Stimulated activated CD4-positive, alpha-beta T cell treated with anti-CD3 and anti-CD28 coated beads, Interleukin-4, amount 100 ng/mL, for 24 hours (primary cell): Measurements from ENCODE around the gene DNAH10.

Experiments
- DNase-seq: peaks from one replicate; pipeline ENCODE4 v3.0.0-alpha.2; 2020

The DNAH10 gene

GRCh38 chr12:123952037-123952436 lies 189.9 kb downstream of the DNAH10 start:
- no peak for DNase-seq

GRCh38 chr12:123954647-123955350 lies 192.7 kb downstream of the DNAH10 start:
- DNase-seq = no peak

- no peak for DNase-seq
Measured at GRCh38 chr12:123956249-123956648, 194.1 kb downstream of the DNAH10 start.

GRCh38 chr12:123957196-123957595 lies 195.1 kb downstream of the DNAH10 start:
- DNase-seq = no peak

- DNase-seq = no peak
Measured at GRCh38 chr12:123958462-123958861, 196.4 kb downstream of the DNAH10 start.

GRCh38 chr12:123958876-123959275 lies 196.8 kb downstream of the DNAH10 start:
- DNase-seq = no peak

- DNase-seq = no peak
Measured at GRCh38 chr12:123960029-123960735, 198.1 kb downstream of the DNAH10 start.

GRCh38 chr12:123960856-123961255 lies 198.8 kb downstream of the DNAH10 start:
- DNase-seq = no peak

GRCh38 chr12:123961585-123962345 lies 199.7 kb downstream of the DNAH10 start:
- DNase-seq = no peak

- no peak for DNase-seq
Measured at GRCh38 chr12:123962513-123962912, 200.4 kb downstream of the DNAH10 start.

GRCh38 chr12:123963821-123964220 lies 201.7 kb downstream of the DNAH10 start:
- DNase-seq = no peak

- DNase-seq = no peak
Measured at GRCh38 chr12:123965382-123965781, 203.3 kb downstream of the DNAH10 start.

GRCh38 chr12:123966596-123966995 lies 204.5 kb downstream of the DNAH10 start:
- DNase-seq = no peak

- no peak for DNase-seq
Measured at GRCh38 chr12:123967121-123967586, 205.1 kb downstream of the DNAH10 start.

GRCh38 chr12:123971449-123971769 lies 209.3 kb downstream of the DNAH10 start:
- DNase-seq = no peak

- DNase-seq = peak; percentile 42
Measured at GRCh38 chr12:123971770-123972456, 209.8 kb downstream of the DNAH10 start.

- peak; percentile 94 for DNase-seq
Measured at GRCh38 chr12:123972457-123973401, 210.6 kb downstream of the DNAH10 start, which contains the start of the genes CCDC92 and ZNF664. Gene CCDC92 (minus strand): TSS chr12:123972831. CDS start chr12:123944305, 28,526 bp downstream. Gene ZNF664 (plus strand): TSS chr12:123973215. CDS start chr12:124012145, 38,930 bp downstream.

GRCh38 chr12:123973552-123974341 lies 211.6 kb downstream of the DNAH10 start:
- DNase-seq = peak; percentile 12

GRCh38 chr12:123976227-123976826 lies 214.2 kb downstream of the DNAH10 start:
- DNase-seq = no peak

- no peak for DNase-seq
Measured at GRCh38 chr12:123979566-123979965, 217.5 kb downstream of the DNAH10 start.
